ENCODE data around the gene FBLN2.
A peak's percentile ranks its signal among the peaks of the same experiment; 100 is the strongest.

Gene FBLN2

DNA sequence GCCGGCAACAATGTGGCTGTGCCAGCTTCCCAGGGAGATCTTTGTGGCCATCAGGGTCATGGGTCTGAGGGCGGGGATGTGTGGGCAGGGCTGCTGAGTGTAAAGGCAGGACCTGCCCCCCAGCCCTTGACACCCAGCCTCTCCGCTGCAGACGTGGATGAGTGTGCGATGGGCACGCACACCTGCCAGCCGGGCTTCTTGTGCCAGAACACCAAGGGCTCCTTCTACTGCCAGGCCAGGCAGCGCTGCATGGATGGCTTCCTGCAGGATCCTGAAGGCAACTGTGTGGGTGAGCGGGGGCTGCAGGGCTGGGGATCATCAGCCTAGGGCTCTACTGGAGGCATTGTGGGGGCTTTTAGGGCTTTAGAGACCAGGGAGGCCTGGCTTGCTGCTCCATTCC, 78.8 kb downstream of the FBLN2 start:
- no peak for DNase-seq

- no peak for DNase-seq
Observed at GRCh38 chr3:13628432-13628831, 79.5 kb downstream of the FBLN2 start.

GRCh38 chr3:13628841-13629551, 80.1 kb downstream of the FBLN2 start:
- no peak for DNase-seq

DNA sequence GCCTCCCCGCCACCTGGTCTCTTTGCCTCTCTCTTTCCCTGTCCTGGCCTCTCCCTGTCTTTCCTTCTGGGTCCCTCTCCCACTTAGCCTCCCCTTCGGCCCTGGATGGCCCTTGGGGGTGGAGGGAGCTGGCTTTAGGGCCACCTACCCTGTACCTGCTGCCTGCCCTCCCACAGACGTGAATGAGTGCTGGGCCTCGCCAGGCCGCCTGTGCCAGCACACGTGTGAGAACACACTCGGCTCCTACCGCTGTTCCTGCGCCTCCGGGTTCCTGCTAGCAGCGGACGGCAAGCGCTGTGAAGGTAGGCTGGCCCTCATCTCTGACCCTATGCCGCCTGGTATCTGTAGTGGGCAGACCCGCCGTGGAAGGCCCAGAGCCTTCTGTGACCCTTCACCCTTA, 80.7 kb downstream of the FBLN2 start:
- DNase-seq = no peak

GRCh38 chr3:13631256-13631655, 82.3 kb downstream of the FBLN2 start:
- DNase-seq = no peak

GRCh38 chr3:13633176-13633575, 84.3 kb downstream of the FBLN2 start:
- DNase-seq = no peak

DNA sequence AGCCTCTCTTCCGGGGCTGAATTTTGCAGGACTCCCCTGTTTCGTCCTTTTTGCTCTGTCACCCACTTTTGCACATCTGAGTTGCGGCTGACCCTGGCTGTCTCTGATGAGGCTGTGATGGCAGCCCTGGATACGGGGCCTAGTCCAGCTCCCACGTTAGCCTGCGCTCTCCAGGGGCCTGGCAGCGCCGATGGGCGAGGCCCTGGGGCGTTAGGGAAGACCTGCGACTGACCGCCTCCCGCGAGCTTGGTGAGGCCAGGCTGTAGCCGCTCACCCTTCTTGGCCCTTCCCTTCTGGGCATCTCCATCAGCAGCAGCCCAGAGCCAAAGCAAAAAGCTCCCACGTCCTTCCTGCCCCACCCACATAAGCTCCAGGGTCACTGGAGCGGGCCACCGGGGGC, 85.2 kb downstream of the FBLN2 start:
- DNase-seq = no peak

GRCh38 chr3:13634615-13635014, 85.7 kb downstream of the FBLN2 start:
- DNase-seq = no peak

GRCh38 chr3:13636186-13636585, 87.3 kb downstream of the FBLN2 start:
- no peak for DNase-seq

DNA sequence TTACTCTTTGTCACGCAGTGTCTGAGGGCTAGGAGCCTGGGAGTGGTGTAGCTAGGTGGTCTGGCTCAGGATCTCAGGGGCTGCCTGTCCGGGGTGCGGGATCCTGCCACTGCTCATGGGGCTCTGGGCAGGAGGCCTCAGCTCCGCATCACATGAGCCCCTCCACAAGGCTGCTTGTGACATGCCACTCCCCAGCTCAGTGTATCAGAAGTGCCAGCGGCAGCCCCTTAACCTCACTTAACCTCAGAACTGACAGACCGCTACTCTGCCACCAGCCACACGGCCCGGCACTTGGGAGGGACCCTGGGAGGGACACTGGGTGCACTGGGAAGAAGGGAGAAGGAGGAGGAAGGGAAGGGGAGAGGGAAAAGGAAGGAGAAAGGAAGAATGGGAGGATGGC, 87.9 kb downstream of the FBLN2 start:
- DNase-seq = no peak

DNA sequence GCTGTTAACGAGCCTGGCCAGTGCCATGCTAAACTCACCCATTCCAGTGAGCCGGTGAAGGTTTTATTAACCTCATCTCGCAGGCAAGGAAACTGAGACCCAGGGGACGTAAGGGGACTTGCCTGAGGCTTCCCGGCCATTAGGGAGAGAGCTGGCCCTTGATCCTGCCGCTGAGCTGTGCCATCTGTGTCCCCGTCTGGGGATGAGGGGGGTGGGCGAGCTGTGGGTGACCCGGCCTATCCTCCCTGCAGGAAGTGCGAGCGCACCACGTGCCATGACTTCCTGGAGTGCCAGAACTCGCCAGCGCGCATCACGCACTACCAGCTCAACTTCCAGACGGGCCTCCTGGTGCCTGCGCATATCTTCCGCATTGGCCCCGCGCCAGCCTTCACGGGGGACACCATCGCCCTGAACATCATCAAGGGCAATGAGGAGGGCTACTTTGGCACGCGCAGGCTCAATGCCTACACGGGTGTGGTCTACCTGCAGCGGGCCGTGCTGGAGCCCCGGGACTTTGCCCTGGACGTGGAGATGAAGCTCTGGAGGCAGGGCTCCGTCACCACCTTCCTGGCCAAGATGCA, 88.5 kb downstream of the FBLN2 start:
- DNase-seq = no peak

DNA sequence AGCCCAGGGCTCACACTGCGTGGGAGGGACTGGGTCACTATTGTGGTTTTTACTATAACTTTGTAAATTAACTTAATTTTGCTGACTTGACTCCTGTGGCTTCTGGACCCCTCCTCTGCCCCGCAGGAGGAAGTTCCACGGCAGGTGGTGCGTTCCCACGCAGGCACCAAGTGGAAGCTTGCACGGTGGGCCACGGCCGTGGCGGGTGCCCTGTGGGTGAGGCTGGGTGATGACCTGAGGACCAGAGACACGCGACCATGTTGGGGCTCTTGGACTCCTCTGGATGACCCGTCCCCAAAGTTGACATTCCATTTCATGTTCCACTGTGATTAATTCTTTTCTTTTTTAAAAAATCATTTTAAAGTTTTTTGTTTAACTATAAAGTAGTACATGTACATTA, 89.0 kb downstream of the FBLN2 start:
- no peak for DNase-seq

GRCh38 chr3:13638927-13639326, 90.0 kb downstream of the FBLN2 start:
- no peak for DNase-seq

GRCh38 chr3:13642597-13642996, 93.7 kb downstream of the FBLN2 start:
- DNase-seq = no peak

DNA sequence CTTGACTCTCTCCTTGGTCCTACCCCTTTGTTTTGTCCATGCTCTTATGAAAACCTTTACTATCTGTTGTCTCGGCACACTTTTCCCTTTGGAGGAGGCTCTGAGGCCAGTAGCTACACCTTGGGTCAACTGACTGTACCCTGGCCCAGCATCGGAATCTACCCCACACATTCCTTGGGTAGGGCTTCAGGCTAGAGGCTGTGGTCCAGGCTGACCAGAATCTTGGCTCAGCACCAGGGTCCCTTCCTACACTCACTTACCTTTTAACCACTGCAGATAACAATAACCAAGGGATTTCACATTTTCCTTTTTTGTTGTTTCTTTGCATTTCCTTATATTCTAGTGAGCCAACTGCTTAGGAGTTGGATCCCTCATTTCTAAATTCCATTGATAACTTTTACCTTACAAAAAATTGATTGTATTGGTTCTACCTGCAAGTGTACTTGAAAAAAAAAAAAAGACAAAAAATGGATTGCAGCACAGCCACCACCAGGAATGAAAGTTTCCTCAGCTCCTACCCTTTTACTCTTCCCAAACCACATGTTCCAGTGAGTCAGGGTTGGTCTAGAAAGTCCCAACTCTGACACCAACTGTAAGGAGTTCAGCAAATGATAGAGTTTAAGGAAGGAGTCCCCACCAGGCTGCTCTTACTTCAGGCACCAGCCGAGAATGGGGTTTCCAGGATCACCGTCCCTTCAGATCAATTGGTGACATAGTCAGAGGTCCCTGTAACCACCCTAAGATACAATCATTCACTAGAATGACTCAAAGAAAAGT, 95.6 kb downstream of the FBLN2 start:
- DNase-seq = no peak

DNA sequence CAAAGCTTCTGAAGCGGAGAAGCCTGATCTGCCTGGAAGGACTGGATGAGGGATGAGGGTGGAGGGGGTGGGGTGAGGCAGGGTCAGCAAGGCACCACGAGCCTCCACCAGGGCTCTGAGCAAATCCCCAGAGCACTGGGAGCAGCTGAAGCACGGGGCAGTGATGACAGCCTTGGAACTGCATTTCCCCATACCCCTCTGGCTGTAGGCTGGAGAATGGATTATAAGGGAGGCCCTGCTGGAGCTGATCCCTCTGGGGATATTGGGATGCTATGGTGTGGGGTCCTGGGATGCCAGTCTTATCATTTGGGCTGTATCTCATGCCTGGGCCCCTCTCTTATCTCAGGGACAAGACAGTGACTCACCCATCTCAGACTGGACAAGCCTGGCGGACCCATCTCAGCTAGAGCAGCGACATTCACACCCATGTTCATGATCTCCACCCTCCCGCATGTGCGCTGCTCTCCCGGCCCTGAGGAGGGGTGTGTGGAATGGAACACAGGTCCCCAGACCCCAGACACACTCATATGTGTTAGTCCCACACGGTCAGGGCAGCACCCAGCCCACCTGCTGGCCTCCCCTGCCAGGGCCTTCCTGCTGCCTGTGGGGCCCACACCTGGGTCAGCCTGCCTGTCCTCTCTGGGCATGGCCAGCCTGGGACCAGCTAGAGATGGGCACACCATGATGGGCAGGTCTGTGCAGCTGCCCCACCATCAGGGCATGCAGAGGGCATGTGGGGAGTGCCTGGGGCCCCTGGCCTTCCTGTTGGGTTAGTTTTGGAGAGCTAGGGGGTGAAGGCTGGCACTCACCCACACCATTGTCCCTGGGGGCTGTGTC, 97.1 kb downstream of the FBLN2 start:
- no peak for DNase-seq

GRCh38 chr3:13647298-13648059, 98.6 kb downstream of the FBLN2 start:
- DNase-seq = no peak

GRCh38 chr3:13648060-13649001, 99.4 kb downstream of the FBLN2 start:
- peak; percentile 94 for DNase-seq

GRCh38 chr3:13650210-13651056, 101.5 kb downstream of the FBLN2 start:
- peak; percentile 95 for DNase-seq

DNA sequence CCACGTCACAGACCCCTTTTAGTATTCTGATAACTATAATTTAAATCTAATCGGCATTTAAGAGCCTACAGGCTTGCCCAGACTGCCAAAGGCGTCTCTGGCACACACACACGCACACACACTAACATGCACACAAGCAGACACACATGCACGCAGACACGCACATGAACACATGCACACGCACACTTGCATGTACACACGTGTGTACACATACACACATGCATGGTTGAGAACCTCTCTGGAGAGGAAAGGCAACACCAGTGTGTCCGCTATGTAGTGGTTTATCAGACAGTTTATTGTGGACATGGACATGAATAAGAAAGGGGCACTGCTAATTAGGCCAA, 102.1 kb downstream of the FBLN2 start:
- no peak for DNase-seq

Data from retina (tissue), 1 donor.